ENCODE results near the gene LCLAT1.
"Not testable (repeated sequence)": the region's sequence is repeated elsewhere in the genome, so short reads cannot be mapped to it uniquely, and the experiment has no call there.

Gene LCLAT1

GRCh38 chr2:30614227-30614626 is 167.2 kb downstream of the LCLAT1 start:
- not testable (repeated sequence) for H3K4me1 Mint-ChIP-seq, ATAC-seq, H3K27ac Mint-ChIP-seq, H3K27me3 Mint-ChIP-seq, H3K4me3 Mint-ChIP-seq, H3K9me3 Mint-ChIP-seq, DNase-seq
- H3K36me3 Mint-ChIP-seq (ENCODE audit: low read depth), result peaks cover 12% of the 10 kb centered on the region

- no peak overlapping the region for H3K27ac Mint-ChIP-seq
These were observed 168.9 kb downstream of the LCLAT1 start for GRCh38 chr2:30615926-30616325.

GRCh38 chr2:30620102-30620501 is 173.1 kb downstream of the LCLAT1 start:
- Mint-ChIP-seq H3K27me3 (no peaks in the 10 kb centered on the region), H3K4me1 (peaks cover 6% of the 10 kb centered on the region), H3K36me3 (ENCODE audit: low read depth) (peaks cover 8% of the 10 kb centered on the region), H3K4me3 (no peak overlapping the region), H3K9me3 (no peaks in the 10 kb centered on the region), H3K27ac (no peak overlapping the region)
- ATAC-seq, result no peak
- DNase-seq, result no peak

More at GRCh38 chr2:30615926-30616325, 168.9 kb downstream of the LCLAT1 start:
- no peaks in the 10 kb centered on the region for H3K9me3 Mint-ChIP-seq
- no peak overlapping the region for H3K4me3 Mint-ChIP-seq
- peaks cover 12% of the 10 kb centered on the region for H3K36me3 Mint-ChIP-seq (ENCODE audit: low read depth)
- ATAC-seq, result no peak
- H3K4me1 Mint-ChIP-seq, result peaks cover 4% of the 10 kb centered on the region
- H3K27me3 Mint-ChIP-seq, result no peaks in the 10 kb centered on the region
- DNase-seq, result no peak

GRCh38 chr2:30621836-30622235 is 174.8 kb downstream of the LCLAT1 start:
- no peak overlapping the region for H3K27ac Mint-ChIP-seq
- DNase-seq, result no peak
- H3K4me1 Mint-ChIP-seq, result peaks cover 18% of the 10 kb centered on the region
- H3K36me3 Mint-ChIP-seq (ENCODE audit: low read depth), result peaks cover 3% of the 10 kb centered on the region
- no peaks in the 10 kb centered on the region for H3K27me3 Mint-ChIP-seq
- no peak for ATAC-seq
- no peak overlapping the region for H3K4me3 Mint-ChIP-seq
- H3K9me3 Mint-ChIP-seq, result no peaks in the 10 kb centered on the region

- Mint-ChIP-seq H3K4me3 (no peak overlapping the region), H3K27ac (no peak overlapping the region), H3K27me3 (no peaks in the 10 kb centered on the region), H3K4me1 (peaks cover 24% of the 10 kb centered on the region), H3K36me3 (ENCODE audit: low read depth) (peaks cover 7% of the 10 kb centered on the region), H3K9me3 (no peaks in the 10 kb centered on the region)
- DNase-seq (no peak), ATAC-seq (no peak)
These were observed 175.4 kb downstream of the LCLAT1 start for GRCh38 chr2:30622452-30622851.

DNA sequence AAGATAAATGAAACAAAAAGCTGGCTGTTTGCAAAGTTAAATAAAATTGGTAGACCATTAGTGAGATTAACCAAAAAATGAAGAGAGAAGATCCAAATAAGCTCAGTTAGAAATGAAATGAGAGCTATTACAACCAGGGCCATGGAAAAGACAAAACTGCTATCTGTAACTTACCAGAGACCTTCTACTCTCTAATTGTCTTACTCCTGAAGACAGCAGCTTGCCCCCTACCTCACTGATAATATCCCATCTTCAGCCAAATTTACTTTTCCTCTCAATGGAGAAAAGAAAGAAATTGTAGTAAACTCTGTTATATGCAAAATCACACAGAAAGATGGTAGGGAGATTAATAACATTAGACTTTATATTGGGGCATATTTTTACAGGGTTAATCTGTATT is 178.2 kb downstream of the LCLAT1 start:
- H3K27ac Mint-ChIP-seq, result no peak overlapping the region
- no peaks in the 10 kb centered on the region for H3K9me3 Mint-ChIP-seq
- no peaks in the 10 kb centered on the region for H3K27me3 Mint-ChIP-seq
- DNase-seq, result no peak
- no peak for ATAC-seq
- peaks cover 29% of the 10 kb centered on the region for H3K4me1 Mint-ChIP-seq
- peaks cover 7% of the 10 kb centered on the region for H3K36me3 Mint-ChIP-seq (ENCODE audit: low read depth)
- H3K4me3 Mint-ChIP-seq, result no peak overlapping the region

DNA sequence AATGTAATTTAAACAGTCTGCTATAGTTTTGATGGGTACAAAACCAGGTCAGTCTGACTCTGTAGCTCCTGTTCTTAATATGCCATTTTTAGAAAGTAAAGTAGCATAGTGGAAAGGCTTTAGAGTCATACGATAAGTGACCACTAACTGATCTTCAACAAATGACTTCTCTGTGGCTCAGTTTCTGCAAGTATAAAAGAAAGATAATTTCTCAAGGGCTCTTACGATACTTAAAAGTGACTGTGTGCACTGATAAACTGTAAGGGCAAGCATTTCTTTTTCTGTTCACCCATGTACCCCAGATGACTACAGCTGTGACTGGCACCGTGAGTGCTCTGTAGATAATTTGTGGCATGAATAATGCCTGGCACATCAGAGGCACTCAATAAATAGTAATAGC is 178.7 kb downstream of the LCLAT1 start:
- Mint-ChIP-seq H3K36me3 (ENCODE audit: low read depth) (peaks cover 7% of the 10 kb centered on the region), H3K27me3 (no peaks in the 10 kb centered on the region), H3K4me1 (peaks cover 32% of the 10 kb centered on the region), H3K4me3 (no peak overlapping the region), H3K9me3 (no peaks in the 10 kb centered on the region), H3K27ac (no peak overlapping the region)
- peak; percentile 36 for ATAC-seq
- DNase-seq, result no peak

DNA sequence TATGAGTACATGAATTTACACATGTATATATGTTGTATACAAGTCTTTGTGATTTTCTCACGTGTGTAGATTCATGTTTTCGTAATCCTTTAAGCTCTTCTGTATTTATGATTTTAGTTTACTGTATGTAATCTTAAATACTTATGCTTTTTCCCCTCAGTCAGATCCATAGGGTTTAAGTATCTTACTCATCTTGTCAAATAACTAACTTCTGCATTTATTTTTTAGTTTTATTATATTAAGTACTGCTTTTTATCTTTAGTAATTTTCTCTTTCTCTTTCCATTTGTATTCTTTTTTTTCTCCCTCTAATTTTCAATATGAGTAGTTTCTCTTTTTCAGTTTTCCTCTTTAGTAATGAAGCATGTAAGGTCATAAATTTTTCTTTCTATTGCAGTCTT is 179.4 kb downstream of the LCLAT1 start:
- no peak overlapping the region for H3K4me3 Mint-ChIP-seq
- ATAC-seq (no peak), DNase-seq (no peak)
- no peaks in the 10 kb centered on the region for H3K9me3 Mint-ChIP-seq
- peaks cover 39% of the 10 kb centered on the region for H3K4me1 Mint-ChIP-seq
- H3K36me3 Mint-ChIP-seq (ENCODE audit: low read depth), result peaks cover 7% of the 10 kb centered on the region
- peak overlapping the region; percentile 26 for H3K27ac Mint-ChIP-seq
- no peaks in the 10 kb centered on the region for H3K27me3 Mint-ChIP-seq

DNA sequence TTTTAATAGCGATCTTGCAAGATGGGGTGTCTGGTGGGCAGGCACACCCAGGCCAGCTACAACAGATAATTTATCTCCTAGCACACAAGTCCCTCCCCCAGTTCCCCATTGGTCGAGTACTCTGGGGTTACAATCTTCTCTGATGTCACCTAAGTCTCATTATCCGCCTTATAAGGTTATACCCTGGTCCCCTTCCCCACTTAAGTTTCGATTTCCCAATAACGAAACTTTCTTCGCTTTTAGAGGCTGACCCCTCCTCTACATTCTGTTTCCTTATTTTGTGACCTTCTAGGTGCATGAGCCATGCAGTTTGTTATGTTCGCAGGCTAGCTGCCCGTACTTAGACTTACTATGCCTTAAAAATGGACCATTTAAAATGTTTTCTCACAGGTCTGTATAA is 180.1 kb downstream of the LCLAT1 start:
- H3K4me1 Mint-ChIP-seq, result peaks cover 39% of the 10 kb centered on the region
- H3K27me3 Mint-ChIP-seq, result no peaks in the 10 kb centered on the region
- no peak for ATAC-seq
- no peak overlapping the region for H3K4me3 Mint-ChIP-seq
- H3K9me3 Mint-ChIP-seq, result no peaks in the 10 kb centered on the region
- no peak overlapping the region for H3K27ac Mint-ChIP-seq
- H3K36me3 Mint-ChIP-seq (ENCODE audit: low read depth), result peaks cover 8% of the 10 kb centered on the region
- DNase-seq, result no peak

DNA sequence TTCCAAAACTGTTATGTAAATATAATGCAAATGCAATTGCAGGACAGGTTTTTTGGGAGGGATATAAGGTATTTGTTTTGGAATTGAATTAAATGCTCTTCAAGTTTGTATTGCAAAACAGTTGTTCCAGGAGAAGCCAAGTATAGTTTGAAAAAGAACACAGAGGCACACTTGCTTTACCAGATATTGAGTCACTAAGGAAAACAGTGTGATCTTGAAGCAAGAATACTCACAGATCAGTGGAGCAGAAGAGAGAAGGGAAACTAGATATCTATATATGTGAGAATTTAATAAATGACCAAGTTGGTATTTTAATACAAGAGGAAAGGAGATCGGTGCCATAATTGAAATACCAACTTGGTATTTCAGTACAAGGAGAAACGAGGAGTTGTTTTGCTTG is 181.3 kb downstream of the LCLAT1 start:
- no peak overlapping the region for H3K27ac Mint-ChIP-seq
- H3K27me3 Mint-ChIP-seq, result no peaks in the 10 kb centered on the region
- peaks cover 11% of the 10 kb centered on the region for H3K36me3 Mint-ChIP-seq (ENCODE audit: low read depth)
- no peaks in the 10 kb centered on the region for H3K9me3 Mint-ChIP-seq
- no peak overlapping the region for H3K4me3 Mint-ChIP-seq
- ATAC-seq (no peak), DNase-seq (no peak)
- H3K4me1 Mint-ChIP-seq, result peaks cover 36% of the 10 kb centered on the region

GRCh38 chr2:30629866-30630265 is 182.8 kb downstream of the LCLAT1 start:
- DNase-seq (no peak), ATAC-seq (no peak)
- Mint-ChIP-seq H3K36me3 (ENCODE audit: low read depth) (peaks cover 11% of the 10 kb centered on the region), H3K9me3 (no peaks in the 10 kb centered on the region), H3K27me3 (no peaks in the 10 kb centered on the region), H3K27ac (no peak overlapping the region), H3K4me1 (peaks cover 35% of the 10 kb centered on the region), H3K4me3 (no peak overlapping the region)

DNA sequence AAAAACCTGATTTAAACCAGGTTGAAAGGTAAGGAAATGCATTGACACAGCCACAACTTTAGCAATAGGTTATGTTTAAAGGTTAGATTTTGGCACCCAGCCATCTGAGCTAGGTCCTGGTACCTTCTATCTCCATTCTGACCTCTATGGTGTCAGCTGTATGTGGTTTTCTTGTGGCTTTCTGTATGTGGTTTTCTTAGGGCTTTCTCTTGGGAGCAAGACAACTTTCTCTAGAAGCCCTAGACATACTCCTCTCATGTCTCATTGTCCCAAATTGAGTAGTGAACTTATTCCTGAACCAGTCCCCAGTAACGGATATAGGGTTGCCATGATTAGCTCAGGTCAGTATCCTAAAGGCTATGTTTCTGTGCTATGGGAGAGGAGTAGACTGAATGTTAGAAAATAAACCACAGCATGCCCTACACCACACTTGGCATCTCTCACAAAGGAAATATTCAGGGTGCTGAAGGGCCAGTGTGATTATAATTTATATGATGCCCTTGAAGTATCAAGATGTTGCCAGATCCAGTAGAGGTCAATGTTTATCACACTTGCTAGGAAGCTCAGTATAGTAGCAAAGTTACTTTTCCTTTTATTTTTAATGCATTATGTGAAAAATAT is 184.1 kb downstream of the LCLAT1 start:
- H3K27ac Mint-ChIP-seq, result no peak overlapping the region
- peaks cover 25% of the 10 kb centered on the region for H3K4me1 Mint-ChIP-seq
- H3K4me3 Mint-ChIP-seq, result no peak overlapping the region
- no peaks in the 10 kb centered on the region for H3K27me3 Mint-ChIP-seq
- DNase-seq (no peak), ATAC-seq (peak; percentile 69)
- no peaks in the 10 kb centered on the region for H3K9me3 Mint-ChIP-seq
- peaks cover 11% of the 10 kb centered on the region for H3K36me3 Mint-ChIP-seq (ENCODE audit: low read depth)

DNA sequence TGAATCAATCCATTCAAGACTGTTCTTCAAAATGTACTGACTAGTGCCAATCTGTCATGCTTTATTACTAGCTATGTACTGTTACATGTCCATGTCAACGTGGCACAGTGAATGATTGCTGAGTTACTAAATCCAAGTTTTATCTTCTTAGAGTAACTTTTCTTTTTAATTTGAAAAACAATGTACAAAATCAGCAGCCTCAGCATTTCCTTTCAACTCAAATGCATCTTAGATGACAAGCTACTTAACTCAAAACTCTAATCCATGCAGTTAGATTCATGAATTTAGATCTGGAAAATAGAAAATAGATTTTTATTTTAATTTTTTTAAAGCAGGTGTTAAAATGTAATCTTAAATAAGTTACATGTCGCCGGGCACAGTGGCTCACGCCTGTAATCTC is 186.0 kb downstream of the LCLAT1 start:
- H3K27me3 Mint-ChIP-seq, result no peaks in the 10 kb centered on the region
- H3K4me1 Mint-ChIP-seq, result peaks cover 15% of the 10 kb centered on the region
- no peak overlapping the region for H3K27ac Mint-ChIP-seq
- H3K4me3 Mint-ChIP-seq, result no peak overlapping the region
- H3K9me3 Mint-ChIP-seq, result no peaks in the 10 kb centered on the region
- ATAC-seq (no peak), DNase-seq (no peak)
- H3K36me3 Mint-ChIP-seq (ENCODE audit: low read depth), result peaks cover 8% of the 10 kb centered on the region

DNA sequence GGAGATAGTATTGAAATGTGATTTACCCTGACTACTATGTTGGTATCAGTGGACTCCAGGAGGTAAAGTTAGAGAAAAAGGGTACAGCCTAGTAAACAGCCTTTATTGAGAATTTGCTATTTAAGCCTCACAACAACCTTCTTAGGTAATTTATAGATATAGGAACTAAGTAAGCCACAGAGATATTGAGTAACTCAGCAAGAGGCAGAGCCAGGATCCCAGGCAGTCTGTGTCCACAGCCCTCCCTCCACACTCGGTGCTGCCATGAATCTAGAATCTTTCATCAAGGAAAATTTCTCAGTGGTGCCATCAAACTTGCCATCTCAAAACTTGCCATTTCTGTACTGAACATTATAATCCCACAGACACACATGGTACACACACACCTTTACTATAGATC is 189.3 kb downstream of the LCLAT1 start:
- no peaks in the 10 kb centered on the region for H3K27me3 Mint-ChIP-seq
- H3K36me3 Mint-ChIP-seq (ENCODE audit: low read depth), result peaks cover 18% of the 10 kb centered on the region
- no peak overlapping the region for H3K4me3 Mint-ChIP-seq
- DNase-seq (no peak), ATAC-seq (no peak)
- H3K4me1 Mint-ChIP-seq, result peaks cover 1% of the 10 kb centered on the region
- H3K27ac Mint-ChIP-seq, result no peak overlapping the region
- no peaks in the 10 kb centered on the region for H3K9me3 Mint-ChIP-seq

GRCh38 chr2:30639836-30640235 is 192.8 kb downstream of the LCLAT1 start:
- no peak overlapping the region for H3K27ac Mint-ChIP-seq
- no peaks in the 10 kb centered on the region for H3K27me3 Mint-ChIP-seq
- ATAC-seq (no peak), DNase-seq (no peak)
- H3K4me3 Mint-ChIP-seq, result no peak overlapping the region
- H3K9me3 Mint-ChIP-seq, result no peaks in the 10 kb centered on the region
- H3K36me3 Mint-ChIP-seq (ENCODE audit: low read depth), result peaks cover 19% of the 10 kb centered on the region
- no peaks in the 10 kb centered on the region for H3K4me1 Mint-ChIP-seq

DNA sequence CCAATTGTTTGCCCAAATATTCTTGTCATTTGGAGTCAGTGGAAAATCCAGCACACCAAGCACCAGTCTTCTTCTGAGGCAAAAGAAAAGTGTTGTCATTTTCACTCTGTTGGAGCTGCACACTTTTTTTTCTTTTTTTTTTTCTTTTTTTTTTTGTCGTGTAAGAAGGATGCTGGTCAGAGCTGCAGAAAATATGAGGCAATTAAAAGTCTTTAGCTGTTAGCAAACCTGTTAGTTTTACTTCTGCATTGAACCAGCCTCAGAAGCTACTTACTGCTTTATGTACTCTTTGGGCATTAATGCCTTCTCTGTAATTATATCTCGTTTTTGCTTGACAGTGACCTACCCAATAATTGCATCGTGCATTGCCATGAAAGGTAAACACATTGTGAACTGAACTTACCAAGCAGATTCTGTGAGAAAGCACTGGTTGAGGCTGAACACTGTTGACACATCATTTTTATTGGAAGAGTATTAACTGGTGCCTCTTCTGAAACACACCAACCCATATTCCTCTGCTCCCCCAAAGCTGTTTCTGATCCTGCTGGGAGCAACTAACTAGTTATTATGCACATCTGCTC is 194.8 kb downstream of the LCLAT1 start:
- DNase-seq (no peak), ATAC-seq (no peak)
- Mint-ChIP-seq H3K36me3 (ENCODE audit: low read depth) (peaks cover 19% of the 10 kb centered on the region), H3K4me1 (no peaks in the 10 kb centered on the region), H3K4me3 (no peak overlapping the region), H3K27ac (no peak overlapping the region), H3K27me3 (no peaks in the 10 kb centered on the region), H3K9me3 (no peaks in the 10 kb centered on the region)
